ENCODE measurements around the gene GJA4. TPM values are rescaled to one million over a fixed set of nuclear protein-coding genes. Genes with fewer than 3 reads are reported as not detected.

Gene GJA4
- total RNA-seq, 2 experiments from 2014 or later: not detected

DNA sequence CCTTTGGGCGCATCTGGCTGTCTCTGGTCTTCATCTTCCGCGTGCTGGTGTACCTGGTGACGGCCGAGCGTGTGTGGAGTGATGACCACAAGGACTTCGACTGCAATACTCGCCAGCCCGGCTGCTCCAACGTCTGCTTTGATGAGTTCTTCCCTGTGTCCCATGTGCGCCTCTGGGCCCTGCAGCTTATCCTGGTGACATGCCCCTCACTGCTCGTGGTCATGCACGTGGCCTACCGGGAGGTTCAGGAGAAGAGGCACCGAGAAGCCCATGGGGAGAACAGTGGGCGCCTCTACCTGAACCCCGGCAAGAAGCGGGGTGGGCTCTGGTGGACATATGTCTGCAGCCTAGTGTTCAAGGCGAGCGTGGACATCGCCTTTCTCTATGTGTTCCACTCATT is 35.4 kb upstream of the GJA4 start:
- BruUV-seq (replicated peaks): no TSS peak
- H3K4me2 ChIP-seq (ENCODE audit: low read length): no peak overlapping the region
- no peak overlapping the region for H3K4me3 ChIP-seq (ENCODE audit: low read depth, low read length, poor library complexity, severe bottlenecking)
- no peak for TF ChIP-seq EZH2phosphoT487 (IDR thresholded peaks at IDR 0.05; ENCODE audit: borderline replicate concordance, low read depth, low read length)
- TF ChIP-seq, protein P1, sequence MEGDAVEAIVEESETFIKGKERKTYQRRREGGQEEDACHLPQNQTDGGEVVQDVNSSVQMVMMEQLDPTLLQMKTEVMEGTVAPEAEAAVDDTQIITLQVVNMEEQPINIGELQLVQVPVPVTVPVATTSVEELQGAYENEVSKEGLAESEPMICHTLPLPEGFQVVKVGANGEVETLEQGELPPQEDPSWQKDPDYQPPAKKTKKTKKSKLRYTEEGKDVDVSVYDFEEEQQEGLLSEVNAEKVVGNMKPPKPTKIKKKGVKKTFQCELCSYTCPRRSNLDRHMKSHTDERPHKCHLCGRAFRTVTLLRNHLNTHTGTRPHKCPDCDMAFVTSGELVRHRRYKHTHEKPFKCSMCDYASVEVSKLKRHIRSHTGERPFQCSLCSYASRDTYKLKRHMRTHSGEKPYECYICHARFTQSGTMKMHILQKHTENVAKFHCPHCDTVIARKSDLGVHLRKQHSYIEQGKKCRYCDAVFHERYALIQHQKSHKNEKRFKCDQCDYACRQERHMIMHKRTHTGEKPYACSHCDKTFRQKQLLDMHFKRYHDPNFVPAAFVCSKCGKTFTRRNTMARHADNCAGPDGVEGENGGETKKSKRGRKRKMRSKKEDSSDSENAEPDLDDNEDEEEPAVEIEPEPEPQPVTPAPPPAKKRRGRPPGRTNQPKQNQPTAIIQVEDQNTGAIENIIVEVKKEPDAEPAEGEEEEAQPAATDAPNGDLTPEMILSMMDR (conservative IDR thresholded peaks at IDR 0.05; ENCODE audit: low read length): no peak
- no peaks in the 10 kb centered on the region for H3K79me2 ChIP-seq (ENCODE audit: insufficient read depth, low read depth, low read length)
- H4K20me1 ChIP-seq (ENCODE audit: insufficient read depth, low read length): no peaks in the 10 kb centered on the region
- no peaks in the 10 kb centered on the region for H3K36me3 ChIP-seq (ENCODE audit: insufficient read depth, low read length)
- H3K4me1 ChIP-seq (ENCODE audit: insufficient read depth, low read length, poor library complexity, severe bottlenecking): no peaks in the 10 kb centered on the region
- CTCF ChIA-PET (ENCODE audit: unreplicated experiment): no interaction called here
- POLR2A ChIA-PET: no interaction called here
- no peak overlapping the region for H2AFZ ChIP-seq (ENCODE audit: low read length)
- DNase-seq (ENCODE audit: low spot score): no peak
- intact Hi-C loops (cut with micrococcal nuclease; ENCODE audit: unreplicated experiment): no loop called here
- no peaks in the 10 kb centered on the region for H3K9me3 ChIP-seq (ENCODE audit: low read length)
- H3K27ac ChIP-seq (ENCODE audit: low read depth, low read length, poor library complexity, severe bottlenecking): no peak overlapping the region
- no peaks in the 10 kb centered on the region for H3K9me2 ChIP-seq (ENCODE audit: insufficient read depth, low read length)

DNA sequence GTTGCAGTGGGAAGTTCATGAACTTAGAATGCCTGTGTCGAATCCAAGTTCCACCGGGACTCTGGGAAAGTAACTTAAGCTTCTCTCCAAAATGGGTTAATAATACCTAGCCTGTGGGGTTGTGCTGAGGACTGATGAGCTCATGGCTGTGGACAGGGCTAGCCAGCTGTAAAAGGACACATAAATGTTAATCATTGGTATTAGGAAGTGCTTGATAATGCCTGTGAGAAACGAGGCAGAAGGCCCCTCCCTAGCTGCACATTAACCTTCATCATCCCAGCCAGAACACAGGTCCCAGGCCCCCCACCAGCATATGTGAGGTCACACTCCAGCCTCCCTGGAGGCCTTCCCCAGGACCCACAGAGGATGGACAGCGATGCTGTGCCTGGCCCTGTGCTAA is 34.0 kb upstream of the GJA4 start:
- no peaks in the 10 kb centered on the region for H3K79me2 ChIP-seq (ENCODE audit: insufficient read depth, low read depth, low read length)
- no peaks in the 10 kb centered on the region for H3K9me2 ChIP-seq (ENCODE audit: insufficient read depth, low read length)
- H2AFZ ChIP-seq (ENCODE audit: low read length): no peak overlapping the region
- H3K4me3 ChIP-seq (ENCODE audit: low read depth, low read length, poor library complexity, severe bottlenecking): no peak overlapping the region
- BruUV-seq (replicated peaks): no TSS peak
- H3K27ac ChIP-seq (ENCODE audit: low read depth, low read length, poor library complexity, severe bottlenecking): no peak overlapping the region
- CTCF ChIA-PET (ENCODE audit: unreplicated experiment): no interaction called here
- no peak overlapping the region for H3K4me2 ChIP-seq (ENCODE audit: low read length)
- H4K20me1 ChIP-seq (ENCODE audit: insufficient read depth, low read length): no peaks in the 10 kb centered on the region
- no peaks in the 10 kb centered on the region for H3K4me1 ChIP-seq (ENCODE audit: insufficient read depth, low read length, poor library complexity, severe bottlenecking)
- TF ChIP-seq EZH2phosphoT487 (IDR thresholded peaks at IDR 0.05; ENCODE audit: borderline replicate concordance, low read depth, low read length): no peak
- no peaks in the 10 kb centered on the region for H3K9me3 ChIP-seq (ENCODE audit: low read length)
- DNase-seq (ENCODE audit: low spot score): no peak
- intact Hi-C loops (cut with micrococcal nuclease; ENCODE audit: unreplicated experiment): no loop called here
- H3K36me3 ChIP-seq (ENCODE audit: insufficient read depth, low read length): no peaks in the 10 kb centered on the region
- POLR2A ChIA-PET: no interaction called here

DNA sequence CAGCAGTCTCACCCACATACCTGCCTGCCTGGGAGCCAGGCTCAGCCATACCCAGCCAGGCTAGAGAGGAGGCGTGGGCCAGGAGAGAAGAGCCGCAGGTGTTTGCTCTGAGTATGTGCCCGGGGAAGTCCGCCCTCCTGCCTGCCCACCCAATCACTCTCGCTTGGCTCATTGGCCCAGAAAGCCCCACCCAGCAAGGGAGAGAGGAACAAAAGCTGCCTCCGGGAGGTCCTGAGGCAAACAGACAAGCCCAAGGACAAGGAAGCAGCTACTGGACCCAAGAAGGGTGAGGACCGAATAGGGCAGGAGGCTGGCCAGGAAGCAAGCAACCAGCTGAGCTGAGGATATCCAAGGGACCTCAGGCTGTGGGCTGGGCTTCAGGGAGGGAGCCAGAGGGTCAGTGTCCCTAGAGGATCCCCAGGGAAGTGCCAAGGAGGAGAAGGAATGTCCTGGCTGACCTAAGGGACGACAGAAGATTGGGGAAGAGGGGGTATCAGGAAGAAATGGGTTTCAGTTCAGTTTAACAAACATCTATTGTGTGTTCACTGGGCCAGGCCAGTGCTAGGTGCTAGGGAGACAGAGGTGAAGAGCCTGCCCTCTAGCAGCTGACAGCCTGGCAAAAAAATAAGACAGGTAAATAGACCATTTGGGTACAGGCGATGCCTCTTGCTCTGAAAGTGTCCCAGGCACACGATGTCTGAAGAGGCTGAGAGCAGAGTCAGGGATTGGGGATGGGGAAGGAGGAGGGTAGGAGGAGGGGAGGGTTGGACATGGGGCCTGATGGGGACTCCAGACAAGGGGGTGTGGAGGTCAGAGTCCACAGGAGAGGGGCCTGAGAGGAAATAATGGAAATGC is 33.1 kb upstream of the GJA4 start, which contains the start of gene GJB4:
Gene GJB4, plus strand, starts transcription at position 238 of the 855 bp plus-strand sequence. CDS start 1,515 bp downstream, outside the sequence.
- BruUV-seq (replicated peaks): no TSS peak
- TF ChIP-seq, protein P1 (conservative IDR thresholded peaks at IDR 0.05; ENCODE audit: low read length): no peak
- no peak for TF ChIP-seq EZH2phosphoT487 (IDR thresholded peaks at IDR 0.05; ENCODE audit: borderline replicate concordance, low read depth, low read length)
- no peak within 1 kb of the TSS for H2AFZ ChIP-seq (ENCODE audit: low read length)
- no peaks in the 10 kb centered on the region for H3K79me2 ChIP-seq (ENCODE audit: insufficient read depth, low read depth, low read length)
- no peaks in the 10 kb centered on the region for H3K36me3 ChIP-seq (ENCODE audit: insufficient read depth, low read length)
- H3K4me1 ChIP-seq (ENCODE audit: insufficient read depth, low read length, poor library complexity, severe bottlenecking): no peaks in the 10 kb centered on the region
- no peak within 1 kb of the TSS for H3K4me2 ChIP-seq (ENCODE audit: low read length)
- DNase-seq (ENCODE audit: low spot score): no peak
- H3K27ac ChIP-seq (ENCODE audit: low read depth, low read length, poor library complexity, severe bottlenecking): no peak within 1 kb of the TSS
- CTCF ChIA-PET (ENCODE audit: unreplicated experiment): no interaction called here
- POLR2A ChIA-PET: no interaction called here
- H4K20me1 ChIP-seq (ENCODE audit: insufficient read depth, low read length): no peaks in the 10 kb centered on the region
- intact Hi-C loops (cut with micrococcal nuclease; ENCODE audit: unreplicated experiment): no loop called here
- no peaks in the 10 kb centered on the region for H3K9me2 ChIP-seq (ENCODE audit: insufficient read depth, low read length)
- H3K4me3 ChIP-seq (ENCODE audit: low read depth, low read length, poor library complexity, severe bottlenecking): no peak within 1 kb of the TSS
- no peaks in the 10 kb centered on the region for H3K9me3 ChIP-seq (ENCODE audit: low read length)
